Calu3 (cell line): Measurements from ENCODE around the gene SMPD1. TPM values are rescaled to one million over a fixed set of nuclear protein-coding genes. Genes with fewer than 3 reads are reported as not detected.

Experiments used
- BruUV-seq: library from RNA; stranded (reverse); fragments of 400-500 nt; replicated peaks from 2 replicates; lab custom pipeline; 2021; lab: Mats Ljungman, UMichigan
- CTCF ChIA-PET: fragments of 300-600 bp; sonication (Branson Sonifier 250); formaldehyde crosslinking; loops from one replicate; lab custom pipeline; 2022; ENCODE audit warnings: antibody characterized with exemption; lab: Charles Lee
- DNase-seq: peaks from one replicate; pipeline ENCODE4 v3.0.0; 2022
- H3K27ac Mint-ChIP-seq: one replicate; pipeline ENCODE4 v1.8.0; 2022; ENCODE audit warnings: mixed read lengths; ENCODE audit not compliant: unreplicated experiment
- H3K27me3 Mint-ChIP-seq: one replicate; pipeline ENCODE4 v1.8.0; 2022; ENCODE audit warnings: mixed read lengths; ENCODE audit not compliant: unreplicated experiment
- H3K36me3 Mint-ChIP-seq: one replicate; pipeline ENCODE4 v1.8.0; 2022; ENCODE audit warnings: mild to moderate bottlenecking, moderate library complexity, mixed read lengths; ENCODE audit not compliant: insufficient read depth, unreplicated experiment
- H3K4me1 Mint-ChIP-seq: one replicate; pipeline ENCODE4 v1.8.0; 2022; ENCODE audit warnings: mild to moderate bottlenecking, low read depth, mixed read lengths; ENCODE audit not compliant: unreplicated experiment
- H3K4me3 Mint-ChIP-seq: one replicate; pipeline ENCODE4 v1.8.0; 2022; ENCODE audit warnings: mild to moderate bottlenecking, low read depth, moderate library complexity, mixed read lengths; ENCODE audit not compliant: unreplicated experiment
- H3K9me3 Mint-ChIP-seq: one replicate; pipeline ENCODE4 v1.8.0; 2022; ENCODE audit warnings: low read depth, mixed read lengths; ENCODE audit not compliant: unreplicated experiment
- CTCF ChIP-seq: fragments of 200-600 bp; IDR thresholded peaks from one replicate; pipeline ENCODE4 v1.8.0; 2022; ENCODE audit warnings: antibody characterized with exemption; ENCODE audit not compliant: unreplicated experiment
- intact Hi-C: fragments of 100-400 bp; cut with micrococcal nuclease; formaldehyde crosslinking; loops from one replicate; pipeline ENCODE4 v1.10.0; 2022; ENCODE audit not compliant: unreplicated experiment
- total RNA-seq: library from RNA; stranded (reverse); gene quantifications from 2 replicates; pipeline ENCODE4 v1.2.3, GENCODE V29; 2022

SMPD1 gene
- total RNA-seq, 1 experiment from 2014 or later: 21.2 TPM

GRCh38 chr11:6443269-6444003 lies 53.2 kb downstream of the SMPD1 start:
- BruUV-seq: no TSS peak
- Mint-ChIP-seq H3K27me3 (no peaks in the 10 kb centered on the region), H3K9me3 (no peaks in the 10 kb centered on the region), H3K4me3 (no peak overlapping the region), H3K27ac (no peak overlapping the region), H3K36me3 (no peaks in the 10 kb centered on the region), H3K4me1 (no peaks in the 10 kb centered on the region)
- TF ChIP-seq CTCF: peak; percentile 65
- DNase-seq: peak; percentile 61
- CTCF ChIA-PET: interaction anchor here (0.6 to 6.2 kb wide), 9 partner anchors 24 to 88 kb away, joined by 3 to 108 read pairs (median 4); partner anchors contain the start of genes APBB1 and SMPD1
- intact Hi-C loops: loop anchor here (1.0 kb wide), 1 partner anchor 64 kb away; no protein-coding TSS in a partner anchor

Other genes starting within 250 kb of the SMPD1 start
- not detected in 2 replicates for gene OR52B2, start 220.1 kb upstream of the SMPD1 start, total RNA-seq
- not detected in 2 replicates for gene OR52W1, start 191.2 kb upstream of the SMPD1 start, total RNA-seq
- not detected in 2 replicates for gene C11orf42, start 184.9 kb upstream of the SMPD1 start, total RNA-seq
- gene FHIP1B, start 155.8 kb upstream of the SMPD1 start, total RNA-seq: 39.7 and 43.9 TPM in 2 replicates
- gene CNGA4, start 151.4 kb upstream of the SMPD1 start, total RNA-seq: 0.32 TPM in 1 of 2 replicates, not detected in the other
- gene CCKBR, start 130.6 kb upstream of the SMPD1 start, total RNA-seq: not detected in 2 replicates
- gene CAVIN3, start 70.0 kb upstream of the SMPD1 start, total RNA-seq: 19.5 and 26.4 TPM in 2 replicates
- 2.8 and 2.9 TPM in 2 replicates for gene APBB1, start 28.6 kb downstream of the SMPD1 start, total RNA-seq
- 0.45 and 11.0 TPM in 2 replicates for gene HPX, start 50.5 kb downstream of the SMPD1 start, total RNA-seq
- 9.5 and 10.6 TPM in 2 replicates for gene TRIM3, start 83.5 kb downstream of the SMPD1 start, total RNA-seq
- gene ARFIP2, start 90.9 kb downstream of the SMPD1 start, total RNA-seq: 72.2 and 74.9 TPM in 2 replicates
- 41.7 and 45.7 TPM in 2 replicates for gene TIMM10B, start 91.0 kb downstream of the SMPD1 start, total RNA-seq
- gene DNHD1, start 106.8 kb downstream of the SMPD1 start, total RNA-seq: 41.2 and 41.8 TPM in 2 replicates
- gene RRP8, start 213.1 kb downstream of the SMPD1 start, total RNA-seq: 17.4 and 22.8 TPM in 2 replicates
- gene ILK, start 213.3 kb downstream of the SMPD1 start, total RNA-seq: 85.7 and 87.0 TPM in 2 replicates
- 175 and 187 TPM in 2 replicates for gene TAF10, start 221.7 kb downstream of the SMPD1 start, total RNA-seq
- gene TPP1, start 228.9 kb downstream of the SMPD1 start, total RNA-seq: 70.6 and 71.5 TPM in 2 replicates